Type B pancreatic cell (in vitro differentiated cells): ENCODE measurements around the gene PHC1. TPM values are rescaled to one million over a fixed set of nuclear protein-coding genes. Genes with fewer than 3 reads are reported as not detected.

Experiments
- DNase-seq: peaks from one replicate; pipeline ENCODE4 v3.0.0; 2021; ENCODE audit warnings: mixed read lengths; ENCODE audit not compliant: unreplicated experiment; ENCODE audit errors: extremely low spot score
- H3K27ac Mint-ChIP-seq: 2 replicates; pipeline ENCODE4 v1.8.0; 2021; ENCODE audit warnings: mild to moderate bottlenecking, mixed read lengths
- H3K27me3 Mint-ChIP-seq: 2 replicates; pipeline ENCODE4 v1.8.0; 2021; ENCODE audit warnings: mixed read lengths
- H3K36me3 Mint-ChIP-seq: 2 replicates; pipeline ENCODE4 v1.8.0; 2021; ENCODE audit warnings: mixed read lengths
- H3K4me1 Mint-ChIP-seq: one replicate; pipeline ENCODE4 v1.8.0; 2021; ENCODE audit warnings: mixed read lengths; ENCODE audit not compliant: unreplicated experiment
- H3K4me3 Mint-ChIP-seq: 2 replicates; pipeline ENCODE4 v1.8.0; 2021; ENCODE audit warnings: mild to moderate bottlenecking, mixed read lengths
- H3K9me3 Mint-ChIP-seq: 2 replicates; pipeline ENCODE4 v1.8.0; 2021; ENCODE audit warnings: mixed read lengths
- total RNA-seq: library from RNA; stranded (reverse); gene quantifications from 2 replicates; pipeline ENCODE4 v1.2.1, GENCODE V29; 2021; ENCODE audit warnings: low replicate concordance
- TF ChIP-seq, protein P1 (sequence below): fragments of 200-600 bp; sonication (generic); conservative IDR thresholded peaks from 2 replicates; pipeline ENCODE4 v1.5.0; 2021; ENCODE audit warnings: antibody characterized with exemption, mild to moderate bottlenecking

Gene PHC1
- total RNA-seq, 1 donor from 2014 or later: 107 TPM

- Mint-ChIP-seq H3K27me3 (no peaks in the 10 kb centered on the region), H3K4me3 (no peak overlapping the region), H3K9me3 (no peaks in the 10 kb centered on the region), H3K36me3 (peaks cover 24% of the 10 kb centered on the region), H3K4me1 (no peaks in the 10 kb centered on the region), H3K27ac (no peak overlapping the region)
- DNase-seq: no peak
- TF ChIP-seq, protein P1, sequence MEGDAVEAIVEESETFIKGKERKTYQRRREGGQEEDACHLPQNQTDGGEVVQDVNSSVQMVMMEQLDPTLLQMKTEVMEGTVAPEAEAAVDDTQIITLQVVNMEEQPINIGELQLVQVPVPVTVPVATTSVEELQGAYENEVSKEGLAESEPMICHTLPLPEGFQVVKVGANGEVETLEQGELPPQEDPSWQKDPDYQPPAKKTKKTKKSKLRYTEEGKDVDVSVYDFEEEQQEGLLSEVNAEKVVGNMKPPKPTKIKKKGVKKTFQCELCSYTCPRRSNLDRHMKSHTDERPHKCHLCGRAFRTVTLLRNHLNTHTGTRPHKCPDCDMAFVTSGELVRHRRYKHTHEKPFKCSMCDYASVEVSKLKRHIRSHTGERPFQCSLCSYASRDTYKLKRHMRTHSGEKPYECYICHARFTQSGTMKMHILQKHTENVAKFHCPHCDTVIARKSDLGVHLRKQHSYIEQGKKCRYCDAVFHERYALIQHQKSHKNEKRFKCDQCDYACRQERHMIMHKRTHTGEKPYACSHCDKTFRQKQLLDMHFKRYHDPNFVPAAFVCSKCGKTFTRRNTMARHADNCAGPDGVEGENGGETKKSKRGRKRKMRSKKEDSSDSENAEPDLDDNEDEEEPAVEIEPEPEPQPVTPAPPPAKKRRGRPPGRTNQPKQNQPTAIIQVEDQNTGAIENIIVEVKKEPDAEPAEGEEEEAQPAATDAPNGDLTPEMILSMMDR: no peak
Measured at GRCh38 chr12:8953773-8954402, 39.6 kb downstream of the PHC1 start.

DNA sequence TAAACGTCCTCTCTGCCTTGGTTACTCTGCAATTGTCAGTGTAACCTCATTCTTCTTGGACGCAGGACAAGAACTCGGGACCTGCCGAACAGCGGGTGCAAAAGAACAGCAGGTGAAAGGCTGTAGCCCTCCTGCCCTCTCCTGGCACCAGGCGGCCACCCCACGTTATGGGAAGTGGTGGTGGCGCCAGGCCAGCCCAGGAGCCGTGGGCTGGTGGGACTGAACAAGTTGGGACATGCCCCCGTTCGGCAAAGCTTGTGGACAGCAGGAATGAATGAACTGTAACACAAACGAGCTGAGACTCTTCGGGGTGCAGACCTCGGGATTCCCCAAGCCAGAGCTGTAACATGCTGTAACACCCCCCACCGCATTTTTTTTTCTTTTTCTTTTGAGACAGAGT, 41.8 kb downstream of the PHC1 start:
- peaks cover 24% of the 10 kb centered on the region for H3K36me3 Mint-ChIP-seq
- TF ChIP-seq, protein P1: no peak
- H3K4me1 Mint-ChIP-seq: no peaks in the 10 kb centered on the region
- H3K27ac Mint-ChIP-seq: no peak overlapping the region
- DNase-seq: no peak
- no peak overlapping the region for H3K4me3 Mint-ChIP-seq
- H3K9me3 Mint-ChIP-seq: no peaks in the 10 kb centered on the region
- no peaks in the 10 kb centered on the region for H3K27me3 Mint-ChIP-seq

DNA sequence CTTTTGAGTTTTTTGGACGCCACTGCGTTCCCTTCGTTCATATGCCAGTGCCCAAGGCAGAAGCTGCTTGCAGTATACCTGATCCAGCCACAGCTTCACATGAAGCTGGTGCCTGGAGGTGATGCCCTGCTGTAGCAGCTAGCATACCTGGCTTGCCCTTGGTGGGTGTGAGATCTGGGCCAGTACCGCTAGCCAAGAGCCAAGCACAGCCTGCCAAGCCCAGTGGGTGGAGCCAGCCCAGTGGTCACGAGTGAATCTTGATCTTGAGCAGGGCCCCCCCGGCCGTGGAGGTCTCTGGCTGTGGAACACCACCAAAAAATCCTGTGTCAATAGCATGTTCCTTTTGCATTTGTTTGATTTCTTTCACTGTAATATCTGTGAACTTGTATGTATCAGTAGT, 42.5 kb downstream of the PHC1 start:
- Mint-ChIP-seq H3K36me3 (peaks cover 24% of the 10 kb centered on the region), H3K4me3 (no peak overlapping the region), H3K27me3 (no peaks in the 10 kb centered on the region), H3K9me3 (no peaks in the 10 kb centered on the region), H3K4me1 (no peaks in the 10 kb centered on the region), H3K27ac (no peak overlapping the region)
- TF ChIP-seq, protein P1: no peak
- no peak for DNase-seq

DNA sequence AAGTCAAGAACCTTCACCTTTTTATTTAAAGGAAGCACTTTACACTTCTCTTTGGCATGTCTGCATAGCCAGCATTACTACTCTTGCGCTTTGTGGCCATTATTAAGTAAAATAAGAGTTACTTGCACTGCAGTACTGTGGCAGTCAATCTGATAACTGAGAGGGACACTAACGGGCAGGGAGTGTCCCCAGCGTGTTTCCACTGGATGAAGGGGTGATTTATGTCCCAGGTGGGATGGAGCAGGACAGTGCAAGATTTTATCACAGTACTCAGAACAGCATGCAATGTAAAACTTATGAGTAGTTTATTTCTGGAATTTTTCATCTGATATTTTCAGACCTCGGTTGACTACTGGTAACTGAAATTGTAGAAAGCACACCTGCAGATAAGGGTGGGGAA, 43.3 kb downstream of the PHC1 start:
- no peaks in the 10 kb centered on the region for H3K27me3 Mint-ChIP-seq
- no peak overlapping the region for H3K27ac Mint-ChIP-seq
- H3K36me3 Mint-ChIP-seq: peaks cover 26% of the 10 kb centered on the region
- no peak for DNase-seq
- no peak overlapping the region for H3K4me3 Mint-ChIP-seq
- H3K4me1 Mint-ChIP-seq: no peaks in the 10 kb centered on the region
- no peaks in the 10 kb centered on the region for H3K9me3 Mint-ChIP-seq
- TF ChIP-seq, protein P1: no peak

DNA sequence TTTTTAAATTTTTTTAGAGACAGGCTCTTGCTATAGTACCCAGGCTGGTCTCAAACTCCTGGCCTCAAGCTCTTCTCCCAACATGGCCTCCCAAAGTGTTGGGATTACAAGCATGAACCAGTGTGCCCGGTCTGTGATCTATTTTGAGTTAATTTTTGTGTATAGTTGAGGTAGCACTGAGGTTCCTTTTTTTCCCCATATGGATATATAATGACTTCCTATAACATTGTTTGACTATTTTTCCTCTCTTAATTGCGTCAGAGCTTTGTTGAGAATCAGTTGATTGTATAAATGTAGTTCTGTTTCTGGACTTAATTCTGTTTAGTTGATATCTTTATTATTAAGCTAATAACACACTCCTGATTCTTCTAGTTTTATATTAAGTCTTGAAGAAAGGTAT, 43.8 kb downstream of the PHC1 start:
- H3K4me1 Mint-ChIP-seq: no peaks in the 10 kb centered on the region
- no peak overlapping the region for H3K27ac Mint-ChIP-seq
- peaks cover 21% of the 10 kb centered on the region for H3K36me3 Mint-ChIP-seq

More for the DNA sequence above, 43.8 kb downstream of the PHC1 start:
- Mint-ChIP-seq H3K9me3 (no peaks in the 10 kb centered on the region), H3K4me3 (no peak overlapping the region), H3K27me3 (no peaks in the 10 kb centered on the region)
- DNase-seq: no peak
- TF ChIP-seq, protein P1: no peak
